GM06990 (cell line): ENCODE measurements around the gene EHMT2.
A peak's percentile ranks its signal among the peaks of the same experiment; 100 is the strongest.

ENCODE experiments used
- DNase-seq: peaks from one replicate; pipeline ENCODE4 v3.0.0-alpha.2; 2011; ENCODE audit not compliant: insufficient read length; ENCODE audit errors: extremely low read depth
- H3K27me3 ChIP-seq: replicated peaks from 2 replicates; pipeline ENCODE4 v1.6.0; 2011; ENCODE audit warnings: low read length; ENCODE audit not compliant: control insufficient read depth, insufficient read depth
- H3K36me3 ChIP-seq: 2 replicates; pipeline ENCODE4 v1.5.1; 2011; ENCODE audit warnings: low read length; ENCODE audit not compliant: control insufficient read depth, insufficient read depth
- H3K4me3 ChIP-seq: replicated peaks from 2 replicates; pipeline ENCODE4 v1.5.1; 2011; ENCODE audit warnings: low read depth, mild to moderate bottlenecking, control low read depth, low read length
- CTCF ChIP-seq: IDR thresholded peaks from 2 replicates; pipeline ENCODE4 v1.5.1; 2011; ENCODE audit warnings: low read length, control low read depth, mild to moderate bottlenecking, inconsistent platforms; ENCODE audit not compliant: insufficient read depth, poor library complexity, severe bottlenecking

Gene EHMT2

GRCh38 chr6:31899882-31900722 lies 2.6 kb upstream of the EHMT2 start:
- H3K4me3 ChIP-seq, result no peak overlapping the region
- no peaks in the 10 kb centered on the region for H3K27me3 ChIP-seq
- H3K36me3 ChIP-seq, result no peaks in the 10 kb centered on the region; the same call in none of the 2 replicates
- TF ChIP-seq CTCF, result no peak
- DNase-seq, result no peak

- no peak for DNase-seq
- no peak for TF ChIP-seq CTCF
- no peaks in the 10 kb centered on the region for H3K27me3 ChIP-seq
- no peaks in the 10 kb centered on the region; the same call in none of the 2 replicates for H3K36me3 ChIP-seq
- H3K4me3 ChIP-seq, result no peak overlapping the region
Measured at GRCh38 chr6:31899215-31899614, 1.7 kb upstream of the EHMT2 start.

GRCh38 chr6:31898383-31899011 lies 999 bp upstream of the EHMT2 start:
- TF ChIP-seq CTCF, result peak; percentile 4
- H3K4me3 ChIP-seq, result peak overlapping the region; percentile 92
- H3K36me3 ChIP-seq, result no peaks in the 10 kb centered on the region; the same call in none of the 2 replicates
- no peak for DNase-seq
- no peaks in the 10 kb centered on the region for H3K27me3 ChIP-seq

GRCh38 chr6:31896856-31897611 lies 464 bp downstream of the EHMT2 start:
- DNase-seq, result no peak
- TF ChIP-seq CTCF, result no peak
- H3K27me3 ChIP-seq, result no peaks in the 10 kb centered on the region
- peak overlapping the region; percentile 92 for H3K4me3 ChIP-seq
- H3K36me3 ChIP-seq, result peaks cover 6% of the 10 kb centered on the region

- Histone ChIP-seq H3K27me3 (no peaks in the 10 kb centered on the region), H3K36me3 (peaks cover 6% of the 10 kb centered on the region), H3K4me3 (peak overlapping the region; percentile 92)
- DNase-seq, result no peak
- TF ChIP-seq CTCF, result no peak
Measured at GRCh38 chr6:31896493-31896855, 1.0 kb downstream of the EHMT2 start.
